PC-9 (cell line): Measurements from ENCODE around the gene LRTM1.

ENCODE experiments used
- EZH2 ChIP-seq: fragments of 200-600 bp; sonication (generic); IDR thresholded peaks from 2 replicates; pipeline ENCODE4 v1.8.0; 2017; ENCODE audit warnings: antibody characterized with exemption, low read depth
- TF ChIP-seq, protein P1 (sequence below): fragments of 200-600 bp; sonication (generic); conservative IDR thresholded peaks from 2 replicates; pipeline ENCODE4 v1.6.1; 2017; ENCODE audit warnings: mixed run types, antibody characterized with exemption, mild to moderate bottlenecking, moderate library complexity

DNA sequence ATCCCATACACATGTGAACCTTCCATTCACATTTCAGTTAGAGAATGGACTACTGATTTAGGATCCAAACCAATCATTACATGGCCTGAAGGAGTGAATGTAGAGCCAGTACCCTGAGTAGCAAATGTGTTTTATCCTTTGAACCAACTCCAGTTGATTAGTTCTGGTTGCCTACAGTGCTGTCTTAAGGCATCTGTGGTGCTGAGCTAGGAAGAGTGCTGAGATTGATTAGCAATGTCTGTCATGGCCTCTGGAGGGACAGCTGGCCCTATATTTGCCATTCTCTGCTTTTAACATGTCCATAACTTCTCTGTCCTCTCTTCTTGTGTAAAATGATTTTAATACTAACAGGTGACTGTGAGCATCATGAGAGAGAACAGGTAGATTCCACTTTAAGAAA lies 11.1 kb downstream of the LRTM1 start:
- TF ChIP-seq, protein P1, sequence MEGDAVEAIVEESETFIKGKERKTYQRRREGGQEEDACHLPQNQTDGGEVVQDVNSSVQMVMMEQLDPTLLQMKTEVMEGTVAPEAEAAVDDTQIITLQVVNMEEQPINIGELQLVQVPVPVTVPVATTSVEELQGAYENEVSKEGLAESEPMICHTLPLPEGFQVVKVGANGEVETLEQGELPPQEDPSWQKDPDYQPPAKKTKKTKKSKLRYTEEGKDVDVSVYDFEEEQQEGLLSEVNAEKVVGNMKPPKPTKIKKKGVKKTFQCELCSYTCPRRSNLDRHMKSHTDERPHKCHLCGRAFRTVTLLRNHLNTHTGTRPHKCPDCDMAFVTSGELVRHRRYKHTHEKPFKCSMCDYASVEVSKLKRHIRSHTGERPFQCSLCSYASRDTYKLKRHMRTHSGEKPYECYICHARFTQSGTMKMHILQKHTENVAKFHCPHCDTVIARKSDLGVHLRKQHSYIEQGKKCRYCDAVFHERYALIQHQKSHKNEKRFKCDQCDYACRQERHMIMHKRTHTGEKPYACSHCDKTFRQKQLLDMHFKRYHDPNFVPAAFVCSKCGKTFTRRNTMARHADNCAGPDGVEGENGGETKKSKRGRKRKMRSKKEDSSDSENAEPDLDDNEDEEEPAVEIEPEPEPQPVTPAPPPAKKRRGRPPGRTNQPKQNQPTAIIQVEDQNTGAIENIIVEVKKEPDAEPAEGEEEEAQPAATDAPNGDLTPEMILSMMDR, result no peak
- no peak for TF ChIP-seq EZH2
